Measurements from ENCODE around the gene HSDL1. TPM values are rescaled to one million over a fixed set of nuclear protein-coding genes. Genes with fewer than 3 reads are reported as not detected.

Gene HSDL1
- total RNA-seq, 1 donor from 2014 or later = 47.7 TPM

- peak overlapping the region; percentile 52 for H3K27ac Mint-ChIP-seq
- H3K9me3 Mint-ChIP-seq (ENCODE audit: low read depth) = no peaks in the 10 kb centered on the region
- peaks cover 18% of the 10 kb centered on the region for H3K27me3 Mint-ChIP-seq
- no peak for TF ChIP-seq CTCF (IDR thresholded peaks at IDR 0.05; ENCODE audit: unreplicated experiment)
- H3K36me3 Mint-ChIP-seq (ENCODE audit: insufficient read depth) = no peaks in the 10 kb centered on the region
- H3K4me3 Mint-ChIP-seq (ENCODE audit: low read depth) = no peak overlapping the region
- H3K4me1 Mint-ChIP-seq (ENCODE audit: low read depth) = no peaks in the 10 kb centered on the region
- no peak for DNase-seq (ENCODE audit: low spot score, unreplicated experiment)
Observed at GRCh38 chr16:84155226-84155625, 10.2 kb upstream of the HSDL1 start.

GRCh38 chr16:84153660-84154214, 8.8 kb upstream of the HSDL1 start:
- no peak for TF ChIP-seq CTCF (IDR thresholded peaks at IDR 0.05; ENCODE audit: unreplicated experiment)
- H3K36me3 Mint-ChIP-seq (ENCODE audit: insufficient read depth) = no peaks in the 10 kb centered on the region
- no peak overlapping the region for H3K4me3 Mint-ChIP-seq (ENCODE audit: low read depth)
- no peak for DNase-seq (ENCODE audit: low spot score, unreplicated experiment)
- H3K4me1 Mint-ChIP-seq (ENCODE audit: low read depth) = no peaks in the 10 kb centered on the region
- H3K9me3 Mint-ChIP-seq (ENCODE audit: low read depth) = no peaks in the 10 kb centered on the region
- peaks cover 18% of the 10 kb centered on the region for H3K27me3 Mint-ChIP-seq
- H3K27ac Mint-ChIP-seq = no peak overlapping the region

GRCh38 chr16:84150926-84151325, 5.9 kb upstream of the HSDL1 start:
- H3K4me1 Mint-ChIP-seq (ENCODE audit: low read depth) = no peaks in the 10 kb centered on the region
- no peak overlapping the region for H3K4me3 Mint-ChIP-seq (ENCODE audit: low read depth)
- no peak for TF ChIP-seq CTCF (IDR thresholded peaks at IDR 0.05; ENCODE audit: unreplicated experiment)
- no peaks in the 10 kb centered on the region for H3K9me3 Mint-ChIP-seq (ENCODE audit: low read depth)
- no peak for DNase-seq (ENCODE audit: low spot score, unreplicated experiment)
- peaks cover 27% of the 10 kb centered on the region for H3K27me3 Mint-ChIP-seq
- H3K36me3 Mint-ChIP-seq (ENCODE audit: insufficient read depth) = no peaks in the 10 kb centered on the region
- H3K27ac Mint-ChIP-seq = no peak overlapping the region

GRCh38 chr16:84144209-84144858, 643 bp downstream of the HSDL1 start:
- H3K36me3 Mint-ChIP-seq (ENCODE audit: insufficient read depth) = peaks cover 5% of the 10 kb centered on the region
- peak; percentile 20 for TF ChIP-seq CTCF (IDR thresholded peaks at IDR 0.05; ENCODE audit: unreplicated experiment)
- H3K27me3 Mint-ChIP-seq = peaks cover 11% of the 10 kb centered on the region
- peak overlapping the region; percentile 98 for H3K27ac Mint-ChIP-seq
- H3K4me3 Mint-ChIP-seq (ENCODE audit: low read depth) = peak overlapping the region; percentile 98
- H3K9me3 Mint-ChIP-seq (ENCODE audit: low read depth) = no peaks in the 10 kb centered on the region
- peaks cover 5% of the 10 kb centered on the region for H3K4me1 Mint-ChIP-seq (ENCODE audit: low read depth)
- DNase-seq (ENCODE audit: low spot score, unreplicated experiment) = peak; percentile 19

- no peaks in the 10 kb centered on the region for H3K9me3 Mint-ChIP-seq (ENCODE audit: low read depth)
- no peak for TF ChIP-seq CTCF (IDR thresholded peaks at IDR 0.05; ENCODE audit: unreplicated experiment)
- peak overlapping the region; percentile 98 for H3K4me3 Mint-ChIP-seq (ENCODE audit: low read depth)
- peak overlapping the region; percentile 98 for H3K27ac Mint-ChIP-seq
- no peak for DNase-seq (ENCODE audit: low spot score, unreplicated experiment)
- peaks cover 10% of the 10 kb centered on the region for H3K27me3 Mint-ChIP-seq
- H3K36me3 Mint-ChIP-seq (ENCODE audit: insufficient read depth) = peaks cover 5% of the 10 kb centered on the region
- peaks cover 10% of the 10 kb centered on the region for H3K4me1 Mint-ChIP-seq (ENCODE audit: low read depth)
Observed at GRCh38 chr16:84143784-84144199, 1.2 kb downstream of the HSDL1 start.
